ENCODE results near the gene MYO5C.

The MYO5C gene

DNA sequence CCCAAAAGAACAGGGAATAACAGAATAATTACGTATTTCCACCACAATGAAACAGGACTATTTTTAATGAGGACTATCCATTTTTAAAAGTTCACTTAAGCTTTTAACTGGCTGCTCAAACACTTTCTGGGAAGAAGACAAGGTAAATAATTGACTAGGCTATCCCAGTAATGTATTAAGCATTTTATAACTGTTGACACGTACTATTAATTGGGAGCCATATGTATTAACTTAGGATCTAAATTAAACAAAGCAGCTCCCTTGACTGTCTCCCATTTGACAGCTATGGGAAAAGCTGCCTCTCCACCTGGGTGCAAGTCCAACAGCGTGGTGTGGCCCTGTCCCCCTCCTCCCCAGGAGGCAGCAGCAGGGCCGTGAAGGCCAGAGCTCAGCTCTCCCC, 36.1 kb downstream of the MYO5C start:
- Histone ChIP-seq H3K4me1 (ENCODE audit: control insufficient read depth, insufficient read depth, low read length) (peaks cover 66% of the 10 kb centered on the region), H3K4me3 (ENCODE audit: insufficient read depth, low read depth, low read length) (no peak overlapping the region), H3K9me3 (ENCODE audit: control insufficient read depth, low read length) (no peaks in the 10 kb centered on the region), H3K27ac (ENCODE audit: insufficient read depth, low read depth, low read length, poor library complexity, severe bottlenecking) (no peak overlapping the region), H3K27me3 (ENCODE audit: control insufficient read depth, insufficient read depth, low read length, poor library complexity, severe bottlenecking) (no peaks in the 10 kb centered on the region), H3K36me3 (ENCODE audit: control insufficient read depth, insufficient read depth, low read length) (peaks cover 4% of the 10 kb centered on the region)
- 90 to 92% methylated on average over 4 of the region's 4 CpGs for WGBS, 2 experiments

DNA sequence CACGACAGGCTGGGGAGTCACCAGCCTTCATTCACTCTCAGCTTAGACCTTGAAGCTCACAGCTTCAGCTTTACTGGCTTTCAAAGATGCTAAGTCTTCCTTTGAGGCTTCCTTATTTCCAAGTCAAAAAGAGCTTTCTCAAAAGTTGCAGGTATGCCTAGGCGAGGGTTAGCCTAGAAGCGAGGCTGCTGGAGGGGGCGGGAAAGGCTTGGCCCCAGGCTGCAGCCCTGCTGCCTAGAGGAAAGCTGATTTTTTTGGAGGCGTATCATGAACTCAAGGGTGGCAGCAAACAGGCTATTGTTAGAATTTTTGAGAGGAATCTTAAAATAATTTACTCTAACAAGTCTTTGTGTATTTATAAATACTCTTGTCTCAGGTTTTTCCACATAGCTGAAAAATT, 37.1 kb downstream of the MYO5C start:
- 86 to 87% methylated on average over 4 to 5 of the region's 5 CpGs for WGBS, 2 experiments
- Histone ChIP-seq H3K4me3 (ENCODE audit: insufficient read depth, low read depth, low read length) (no peak overlapping the region), H3K27me3 (ENCODE audit: control insufficient read depth, insufficient read depth, low read length, poor library complexity, severe bottlenecking) (no peaks in the 10 kb centered on the region), H3K36me3 (ENCODE audit: control insufficient read depth, insufficient read depth, low read length) (peaks cover 4% of the 10 kb centered on the region), H3K4me1 (ENCODE audit: control insufficient read depth, insufficient read depth, low read length) (peaks cover 57% of the 10 kb centered on the region), H3K27ac (ENCODE audit: insufficient read depth, low read depth, low read length, poor library complexity, severe bottlenecking) (no peak overlapping the region), H3K9me3 (ENCODE audit: control insufficient read depth, low read length) (no peaks in the 10 kb centered on the region)

DNA sequence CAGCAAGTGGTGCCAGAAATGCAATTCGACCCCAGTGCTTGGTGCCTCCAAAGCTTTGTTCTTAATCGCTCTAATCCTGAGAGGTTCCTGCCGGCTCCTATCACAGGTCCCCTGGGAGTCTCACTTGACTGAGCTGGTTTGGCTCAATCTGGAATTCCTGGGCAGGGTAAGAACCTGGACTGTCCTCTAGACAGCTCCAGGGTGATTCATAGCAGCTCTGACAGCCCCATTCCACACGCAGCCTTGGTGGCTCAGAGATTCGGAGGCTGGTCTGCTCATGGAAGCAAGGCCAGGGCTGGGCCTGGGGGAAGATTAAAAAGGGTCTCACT, 37.9 kb downstream of the MYO5C start:
- H3K4me1 ChIP-seq (ENCODE audit: control insufficient read depth, insufficient read depth, low read length): peaks cover 51% of the 10 kb centered on the region
- no peaks in the 10 kb centered on the region for H3K9me3 ChIP-seq (ENCODE audit: control insufficient read depth, low read length)
- no peak overlapping the region for H3K4me3 ChIP-seq (ENCODE audit: insufficient read depth, low read depth, low read length)
- 69 to 73% methylated on average over 5 of the region's 5 CpGs for WGBS, 2 experiments
- H3K27ac ChIP-seq (ENCODE audit: insufficient read depth, low read depth, low read length, poor library complexity, severe bottlenecking): no peak overlapping the region
- H3K27me3 ChIP-seq (ENCODE audit: control insufficient read depth, insufficient read depth, low read length, poor library complexity, severe bottlenecking): no peaks in the 10 kb centered on the region
- peaks cover 4% of the 10 kb centered on the region for H3K36me3 ChIP-seq (ENCODE audit: control insufficient read depth, insufficient read depth, low read length)

DNA sequence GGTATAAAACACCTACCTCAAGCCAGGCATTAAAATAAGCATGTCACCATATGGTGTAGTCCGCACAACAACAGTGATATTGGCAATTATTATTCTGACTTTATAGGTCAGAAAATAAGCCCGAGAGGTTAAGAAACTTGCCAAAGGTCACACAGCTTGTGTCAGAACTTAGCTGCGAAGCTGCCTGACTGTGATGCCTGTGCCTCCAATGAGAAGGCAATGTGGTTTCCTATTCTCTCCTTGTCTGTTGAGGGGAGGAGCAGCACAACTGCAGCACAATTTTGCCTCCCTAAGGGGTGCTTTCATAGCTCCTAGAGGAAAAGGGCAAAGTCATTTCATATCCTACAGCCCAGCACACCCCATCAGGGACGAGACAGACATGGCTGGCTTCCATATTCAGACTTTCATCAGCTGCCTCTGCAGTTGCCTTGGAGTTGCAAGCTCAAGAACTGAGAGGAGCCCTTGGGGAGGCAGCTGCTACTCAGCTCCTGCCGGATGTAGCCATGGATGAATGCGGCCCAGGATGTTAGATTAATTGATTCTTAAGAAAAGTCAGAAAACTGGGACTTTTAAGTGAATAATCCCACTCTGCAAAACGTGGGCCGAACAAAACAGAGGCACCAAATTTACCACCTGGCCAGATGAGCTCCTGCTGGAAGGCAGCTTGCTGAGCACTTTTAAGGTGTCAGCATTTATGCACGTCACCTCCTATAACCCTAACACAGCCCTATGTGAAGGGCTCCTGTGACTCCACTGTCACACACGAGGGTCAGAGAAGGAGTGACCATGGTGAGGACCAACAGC, 38.5 kb downstream of the MYO5C start:
- Histone ChIP-seq H3K36me3 (ENCODE audit: control insufficient read depth, insufficient read depth, low read length) (peaks cover 4% of the 10 kb centered on the region), H3K27me3 (ENCODE audit: control insufficient read depth, insufficient read depth, low read length, poor library complexity, severe bottlenecking) (no peaks in the 10 kb centered on the region), H3K4me1 (ENCODE audit: control insufficient read depth, insufficient read depth, low read length) (peaks cover 45% of the 10 kb centered on the region), H3K27ac (ENCODE audit: insufficient read depth, low read depth, low read length, poor library complexity, severe bottlenecking) (no peak overlapping the region), H3K9me3 (ENCODE audit: control insufficient read depth, low read length) (no peaks in the 10 kb centered on the region), H3K4me3 (ENCODE audit: insufficient read depth, low read depth, low read length) (no peak overlapping the region)
- WGBS, 2 experiments: 80 to 83% methylated on average over 10 of the region's 10 CpGs

DNA sequence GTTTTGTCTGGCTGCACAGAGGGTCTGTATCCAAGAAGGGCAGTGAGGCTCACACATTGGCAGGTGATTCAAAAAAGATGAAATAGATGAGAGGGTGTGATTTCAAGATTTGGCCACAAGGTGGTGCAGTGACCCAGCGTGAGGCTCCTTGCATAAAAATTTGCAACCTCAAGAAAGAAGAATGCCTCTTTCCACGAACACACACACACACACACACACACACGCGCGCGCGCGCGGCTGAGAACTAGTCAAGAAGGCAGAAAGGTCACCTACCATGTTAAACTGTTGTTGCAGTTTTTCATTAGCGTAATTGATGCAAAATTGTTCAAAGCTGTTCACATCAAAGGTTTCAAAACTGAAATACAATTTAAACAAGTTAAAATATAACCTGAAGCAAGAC, 39.2 kb downstream of the MYO5C start:
- Histone ChIP-seq H3K36me3 (ENCODE audit: control insufficient read depth, insufficient read depth, low read length) (peaks cover 4% of the 10 kb centered on the region), H3K27me3 (ENCODE audit: control insufficient read depth, insufficient read depth, low read length, poor library complexity, severe bottlenecking) (no peaks in the 10 kb centered on the region), H3K9me3 (ENCODE audit: control insufficient read depth, low read length) (no peaks in the 10 kb centered on the region), H3K27ac (ENCODE audit: insufficient read depth, low read depth, low read length, poor library complexity, severe bottlenecking) (no peak overlapping the region), H3K4me3 (ENCODE audit: insufficient read depth, low read depth, low read length) (no peak overlapping the region), H3K4me1 (ENCODE audit: control insufficient read depth, insufficient read depth, low read length) (peaks cover 38% of the 10 kb centered on the region)
- WGBS, 2 experiments: 8 to 17% methylated on average over 9 to 10 of the region's 10 CpGs

DNA sequence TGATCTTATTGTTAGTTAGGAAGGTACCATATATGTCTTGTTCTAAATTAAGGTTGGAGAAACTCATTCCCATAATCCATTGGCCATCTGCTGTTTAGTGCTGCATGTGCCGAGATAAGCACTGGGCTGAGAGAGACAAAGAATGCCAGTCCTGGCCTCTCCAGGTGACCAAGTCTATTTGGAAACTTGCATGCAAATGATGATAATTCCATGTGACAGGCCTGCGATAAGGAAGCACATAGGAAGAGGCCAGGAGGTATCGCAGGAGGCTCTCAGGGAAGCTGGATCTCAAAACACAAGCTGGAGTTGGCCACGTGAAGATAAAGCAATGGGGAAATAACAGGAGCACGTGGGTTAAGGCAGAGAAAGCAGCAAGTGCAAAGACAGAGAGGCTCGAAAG, 39.7 kb downstream of the MYO5C start:
- Histone ChIP-seq H3K27me3 (ENCODE audit: control insufficient read depth, insufficient read depth, low read length, poor library complexity, severe bottlenecking) (no peaks in the 10 kb centered on the region), H3K4me3 (ENCODE audit: insufficient read depth, low read depth, low read length) (no peak overlapping the region), H3K27ac (ENCODE audit: insufficient read depth, low read depth, low read length, poor library complexity, severe bottlenecking) (no peak overlapping the region), H3K36me3 (ENCODE audit: control insufficient read depth, insufficient read depth, low read length) (peaks cover 4% of the 10 kb centered on the region), H3K9me3 (ENCODE audit: control insufficient read depth, low read length) (no peaks in the 10 kb centered on the region), H3K4me1 (ENCODE audit: control insufficient read depth, insufficient read depth, low read length) (peaks cover 33% of the 10 kb centered on the region)
- 79 to 80% methylated on average over 6 of the region's 6 CpGs for WGBS, 2 experiments

DNA sequence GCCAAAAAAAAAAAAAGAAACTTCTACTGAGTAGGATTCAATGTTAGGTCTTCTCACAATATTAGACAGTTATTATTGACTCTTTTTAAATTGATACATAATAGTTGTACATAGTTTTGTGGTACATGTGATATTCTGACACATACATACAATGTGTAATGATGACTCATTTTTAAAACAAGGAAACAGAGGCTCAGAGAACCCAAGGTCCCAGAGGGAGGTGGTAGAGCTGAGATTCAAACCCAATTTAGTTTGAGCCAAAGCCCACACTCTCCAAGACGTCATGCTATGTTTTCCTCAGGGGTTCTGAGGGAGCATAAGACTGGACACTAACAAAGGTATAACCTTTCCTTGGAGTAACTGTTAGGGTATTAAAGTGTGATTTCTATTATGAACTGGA, 40.6 kb downstream of the MYO5C start:
- Histone ChIP-seq H3K36me3 (ENCODE audit: control insufficient read depth, insufficient read depth, low read length) (peaks cover 4% of the 10 kb centered on the region), H3K4me3 (ENCODE audit: insufficient read depth, low read depth, low read length) (no peak overlapping the region), H3K9me3 (ENCODE audit: control insufficient read depth, low read length) (no peaks in the 10 kb centered on the region), H3K4me1 (ENCODE audit: control insufficient read depth, insufficient read depth, low read length) (peaks cover 24% of the 10 kb centered on the region), H3K27ac (ENCODE audit: insufficient read depth, low read depth, low read length, poor library complexity, severe bottlenecking) (no peak overlapping the region), H3K27me3 (ENCODE audit: control insufficient read depth, insufficient read depth, low read length, poor library complexity, severe bottlenecking) (no peaks in the 10 kb centered on the region)
- WGBS, 2 experiments: 89 to 94% methylated on average over 1 of the region's 1 CpG

DNA sequence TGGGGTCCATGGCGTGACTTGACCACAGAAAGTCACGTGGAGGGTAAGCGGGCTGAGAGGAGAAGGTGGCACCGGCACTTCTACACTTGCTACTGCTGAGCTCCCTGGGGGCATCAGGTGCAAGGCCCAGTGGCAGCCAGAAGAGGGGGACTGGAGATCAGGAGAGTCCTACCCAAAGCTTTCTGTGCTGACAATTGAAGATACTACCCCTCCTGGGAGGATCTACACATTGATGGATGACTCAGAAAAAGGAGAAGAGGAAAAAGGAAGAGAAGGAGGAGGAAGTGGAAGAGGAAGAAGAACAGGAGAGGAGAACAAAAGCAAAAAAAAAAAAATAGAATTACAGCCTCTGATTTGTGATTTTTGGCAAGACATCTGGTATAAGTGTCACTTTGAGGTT, 41.2 kb downstream of the MYO5C start:
- Histone ChIP-seq H3K27ac (ENCODE audit: insufficient read depth, low read depth, low read length, poor library complexity, severe bottlenecking) (no peak overlapping the region), H3K4me3 (ENCODE audit: insufficient read depth, low read depth, low read length) (no peak overlapping the region), H3K9me3 (ENCODE audit: control insufficient read depth, low read length) (no peaks in the 10 kb centered on the region), H3K36me3 (ENCODE audit: control insufficient read depth, insufficient read depth, low read length) (peaks cover 4% of the 10 kb centered on the region), H3K4me1 (ENCODE audit: control insufficient read depth, insufficient read depth, low read length) (peaks cover 22% of the 10 kb centered on the region), H3K27me3 (ENCODE audit: control insufficient read depth, insufficient read depth, low read length, poor library complexity, severe bottlenecking) (no peaks in the 10 kb centered on the region)
- WGBS, 2 experiments: 93 to 94% methylated on average over 4 of the region's 4 CpGs

DNA sequence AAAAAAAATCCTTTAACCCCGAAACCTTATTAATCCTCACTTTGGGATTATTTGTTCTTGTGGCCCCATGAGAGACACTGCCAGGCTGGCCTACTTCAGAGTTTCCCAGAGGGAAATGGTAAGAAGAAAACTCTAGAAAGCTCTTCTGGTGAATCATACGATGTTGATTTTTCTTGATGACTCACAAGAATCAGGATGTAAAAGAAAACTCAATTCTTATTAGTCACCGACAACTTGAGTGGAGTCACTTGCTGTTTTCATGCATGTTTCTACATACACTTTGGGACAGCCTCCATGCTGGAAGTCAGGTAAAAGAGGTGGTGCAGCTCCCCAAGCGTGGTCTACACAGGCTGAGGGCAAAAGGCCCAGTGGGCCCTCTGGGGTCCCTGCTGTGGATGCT, 42.8 kb downstream of the MYO5C start:
- Histone ChIP-seq H3K27me3 (ENCODE audit: control insufficient read depth, insufficient read depth, low read length, poor library complexity, severe bottlenecking) (no peaks in the 10 kb centered on the region), H3K4me3 (ENCODE audit: insufficient read depth, low read depth, low read length) (no peak overlapping the region), H3K27ac (ENCODE audit: insufficient read depth, low read depth, low read length, poor library complexity, severe bottlenecking) (no peak overlapping the region), H3K9me3 (ENCODE audit: control insufficient read depth, low read length) (no peaks in the 10 kb centered on the region), H3K36me3 (ENCODE audit: control insufficient read depth, insufficient read depth, low read length) (peaks cover 8% of the 10 kb centered on the region), H3K4me1 (ENCODE audit: control insufficient read depth, insufficient read depth, low read length) (peaks cover 12% of the 10 kb centered on the region)
- WGBS, 2 experiments: 95% methylated on average over 4 of the region's 4 CpGs

DNA sequence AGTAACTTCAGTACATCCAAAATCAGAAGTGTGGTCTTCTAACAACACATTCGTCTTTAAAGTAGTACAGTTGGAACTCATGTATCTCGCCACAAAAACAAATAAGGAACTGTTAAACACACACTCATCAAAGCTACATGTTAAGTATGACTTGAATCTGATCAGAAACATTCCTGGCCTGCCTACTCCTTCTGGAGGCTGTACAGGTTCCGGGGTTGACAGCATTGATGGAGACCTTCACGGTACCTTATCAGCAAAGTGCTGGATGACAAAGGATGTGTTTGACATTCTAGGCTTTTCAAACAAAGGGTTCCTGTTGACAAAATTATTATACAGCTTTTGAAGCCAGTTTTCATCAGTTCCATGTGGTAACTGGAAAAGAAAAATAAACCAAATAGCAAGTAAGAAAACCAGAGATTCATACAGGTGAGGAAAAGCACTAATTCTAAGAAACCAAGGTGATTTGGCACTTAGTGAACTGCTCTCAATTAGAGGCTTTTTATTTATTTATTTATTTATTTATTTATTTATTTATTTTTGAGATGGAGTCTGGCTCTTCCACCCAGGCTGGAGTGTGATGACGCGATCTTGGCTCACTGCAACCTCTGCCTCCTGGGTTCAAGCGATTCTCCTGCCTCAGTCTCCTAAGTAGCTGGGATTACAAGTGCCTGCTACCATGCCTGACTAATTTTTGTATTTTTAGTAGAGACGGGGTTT, 44.3 kb downstream of the MYO5C start:
- Histone ChIP-seq H3K4me1 (ENCODE audit: control insufficient read depth, insufficient read depth, low read length) (no peaks in the 10 kb centered on the region), H3K27me3 (ENCODE audit: control insufficient read depth, insufficient read depth, low read length, poor library complexity, severe bottlenecking) (no peaks in the 10 kb centered on the region), H3K36me3 (ENCODE audit: control insufficient read depth, insufficient read depth, low read length) (peaks cover 8% of the 10 kb centered on the region), H3K9me3 (ENCODE audit: control insufficient read depth, low read length) (no peaks in the 10 kb centered on the region), H3K27ac (ENCODE audit: insufficient read depth, low read depth, low read length, poor library complexity, severe bottlenecking) (no peak overlapping the region), H3K4me3 (ENCODE audit: insufficient read depth, low read depth, low read length) (no peak overlapping the region)
- 93 to 94% methylated on average over 8 of the region's 8 CpGs for WGBS, 2 experiments

Measured in ectodermal cell (in vitro differentiated cells).